Stimulated activated CD8-positive, alpha-beta memory T cell treated with anti-CD3 and anti-CD28 coated beads, Interleukin-12 subunit alpha, Interleukin-12 subunit beta, amount 100 ng/mL, for 24 hours (primary cell): ENCODE measurements around the gene FREM2.

Experiments used
- DNase-seq: peaks from one replicate; pipeline ENCODE4 v3.0.0-alpha.2; 2020; ENCODE audit errors: extremely low read depth

Gene FREM2

GRCh38 chr13:38898481-38898880, 211.6 kb downstream of the FREM2 start:
- no peak for DNase-seq

GRCh38 chr13:38899571-38899970, 212.7 kb downstream of the FREM2 start:
- no peak for DNase-seq

- DNase-seq: no peak
These were observed 213.3 kb downstream of the FREM2 start for GRCh38 chr13:38900188-38900587.

GRCh38 chr13:38902551-38902950, 215.7 kb downstream of the FREM2 start:
- no peak for DNase-seq

- no peak for DNase-seq
These were observed 218.2 kb downstream of the FREM2 start for GRCh38 chr13:38905081-38905480.

GRCh38 chr13:38905861-38906260, 219.0 kb downstream of the FREM2 start:
- no peak for DNase-seq

GRCh38 chr13:38908574-38908973, 221.7 kb downstream of the FREM2 start:
- no peak for DNase-seq

GRCh38 chr13:38914070-38914469, 227.2 kb downstream of the FREM2 start:
- no peak for DNase-seq

- no peak for DNase-seq
These were observed 234.2 kb downstream of the FREM2 start for GRCh38 chr13:38921081-38921480.

GRCh38 chr13:38922170-38922569, 235.3 kb downstream of the FREM2 start:
- DNase-seq: no peak

- DNase-seq: no peak
These were observed 246.9 kb downstream of the FREM2 start for GRCh38 chr13:38933786-38934185.
